BLaER1 (cell line): ENCODE results near the gene HTR3B.
"Not testable (repeated sequence)": the region's sequence is repeated elsewhere in the genome, so short reads cannot be mapped to it uniquely, and the experiment has no call there.

ENCODE experiments used
- H3K27ac ChIP-seq: shearing (Covaris generic); formaldehyde crosslinking; 2 replicates; pipeline ENCODE4 v1.8.1; 2022
- H3K27me3 ChIP-seq: shearing (Covaris generic); formaldehyde crosslinking; 2 replicates; pipeline ENCODE4 v1.8.1; 2022
- H3K36me3 ChIP-seq: shearing (Covaris generic); formaldehyde crosslinking; 2 replicates; pipeline ENCODE4 v1.8.1; 2022
- H3K4me1 ChIP-seq: shearing (Covaris generic); formaldehyde crosslinking; 2 replicates; pipeline ENCODE4 v1.8.1; 2022
- H3K4me2 ChIP-seq: shearing (Covaris generic); formaldehyde crosslinking; 2 replicates; pipeline ENCODE4 v1.8.1; 2022
- H3K4me3 ChIP-seq: shearing (Covaris generic); formaldehyde crosslinking; 2 replicates; pipeline ENCODE4 v1.8.1; 2022
- H3K9ac ChIP-seq: shearing (Covaris generic); formaldehyde crosslinking; 2 replicates; pipeline ENCODE4 v1.8.1; 2022
- H3K9me3 ChIP-seq: shearing (Covaris generic); formaldehyde crosslinking; 2 replicates; pipeline ENCODE4 v1.8.1; 2022
- H4K20me1 ChIP-seq: shearing (Covaris generic); formaldehyde crosslinking; 2 replicates; pipeline ENCODE4 v1.8.1; 2022
- Cebpa-rat ChIP-seq: shearing (Covaris generic); IDR thresholded peaks from 2 replicates; pipeline ENCODE4 v1.8.1; 2022

The HTR3B gene

GRCh38 chr11:113873236-113873626 lies 31.4 kb upstream of the HTR3B start:
- Histone ChIP-seq H3K27me3 (no peaks in the 10 kb centered on the region), H3K36me3 (peaks cover 21% of the 10 kb centered on the region; the same call in 1 of the 2 replicates), H3K4me3 (no peak overlapping the region), H4K20me1 (peaks cover 41% of the 10 kb centered on the region; the same call in 1 of the 2 replicates), H3K9me3 (0 out of 2 replicates have a peak, but pooled peaks cover 4% of the 10 kb centered on the region), H3K4me2 (peak overlapping the region; percentile 81), H3K9ac (0 out of 2 replicates have a peak overlapping the region, but pooled peaks have one; percentile 23), H3K27ac (no peak overlapping the region), H3K4me1 (peaks cover 52% of the 10 kb centered on the region)
- TF ChIP-seq Cebpa-rat = no peak

DNA sequence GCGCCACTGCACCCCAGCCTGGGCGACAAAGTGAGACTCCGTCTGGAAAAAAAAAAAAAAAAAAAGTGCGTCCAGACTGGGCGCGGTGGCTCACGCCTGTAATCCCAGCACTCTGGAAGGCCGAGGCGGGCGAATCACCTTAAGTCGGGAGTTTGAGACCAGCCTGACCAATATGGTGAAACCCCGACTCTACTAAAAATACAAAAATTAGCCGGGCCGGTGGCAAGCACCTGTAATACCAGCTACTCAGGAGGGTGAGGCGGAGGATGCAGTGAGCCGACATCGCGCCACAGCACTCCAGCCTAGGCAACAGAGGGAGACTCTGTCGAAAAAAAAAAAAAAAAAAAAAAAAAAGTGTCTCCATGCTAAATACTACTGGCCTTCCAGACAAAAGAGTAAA lies 30.5 kb upstream of the HTR3B start:
- H3K27ac ChIP-seq = no peak overlapping the region
- H3K4me3 ChIP-seq = peak overlapping the region; percentile 92
- peak overlapping the region; percentile 79 for H3K9ac ChIP-seq
- no peaks in the 10 kb centered on the region for H3K27me3 ChIP-seq
- H3K4me1 ChIP-seq = peaks cover 57% of the 10 kb centered on the region
- peaks cover 15% of the 10 kb centered on the region; the same call in 1 of the 2 replicates for H3K36me3 ChIP-seq
- H4K20me1 ChIP-seq = peaks cover 41% of the 10 kb centered on the region; the same call in 1 of the 2 replicates
- H3K4me2 ChIP-seq = peak overlapping the region; percentile 81
- TF ChIP-seq Cebpa-rat = no peak
- H3K9me3 ChIP-seq = peaks cover 9% of the 10 kb centered on the region

- TF ChIP-seq Cebpa-rat = no peak
- Histone ChIP-seq H3K36me3 (peaks cover 10% of the 10 kb centered on the region; the same call in 1 of the 2 replicates), H3K4me3 (peak overlapping the region; percentile 92), H3K4me1 (peaks cover 57% of the 10 kb centered on the region), H3K9me3 (peaks cover 15% of the 10 kb centered on the region), H3K27me3 (no peaks in the 10 kb centered on the region), H3K4me2 (peak overlapping the region; percentile 81), H4K20me1 (peaks cover 41% of the 10 kb centered on the region; the same call in 1 of the 2 replicates), H3K27ac (peak overlapping the region; percentile 67), H3K9ac (peak overlapping the region; percentile 79)
Observed at GRCh38 chr11:113874581-113875233, 29.9 kb upstream of the HTR3B start.

GRCh38 chr11:113875234-113876073 lies 29.1 kb upstream of the HTR3B start, which contains the start of gene USP28:
Gene USP28, minus strand, starts transcription at chr11:113875572. Its CDS starts 71 bp downstream, at chr11:113875501.
- H3K4me3 ChIP-seq = peak within 1 kb of the TSS; percentile 92
- peaks cover 57% of the 10 kb centered on the region for H3K4me1 ChIP-seq
- H3K4me2 ChIP-seq = peak within 1 kb of the TSS; percentile 86
- peak within 1 kb of the TSS; percentile 83 for H3K9ac ChIP-seq
- peak within 1 kb of the TSS; percentile 78 for H3K27ac ChIP-seq
- peaks cover 37% of the 10 kb centered on the region; the same call in 1 of the 2 replicates for H4K20me1 ChIP-seq
- no peak for TF ChIP-seq Cebpa-rat
- peaks cover 20% of the 10 kb centered on the region for H3K9me3 ChIP-seq
- 0 out of 2 replicates have a peak, but pooled peaks cover 9% of the 10 kb centered on the region for H3K36me3 ChIP-seq
- no peaks in the 10 kb centered on the region for H3K27me3 ChIP-seq

DNA sequence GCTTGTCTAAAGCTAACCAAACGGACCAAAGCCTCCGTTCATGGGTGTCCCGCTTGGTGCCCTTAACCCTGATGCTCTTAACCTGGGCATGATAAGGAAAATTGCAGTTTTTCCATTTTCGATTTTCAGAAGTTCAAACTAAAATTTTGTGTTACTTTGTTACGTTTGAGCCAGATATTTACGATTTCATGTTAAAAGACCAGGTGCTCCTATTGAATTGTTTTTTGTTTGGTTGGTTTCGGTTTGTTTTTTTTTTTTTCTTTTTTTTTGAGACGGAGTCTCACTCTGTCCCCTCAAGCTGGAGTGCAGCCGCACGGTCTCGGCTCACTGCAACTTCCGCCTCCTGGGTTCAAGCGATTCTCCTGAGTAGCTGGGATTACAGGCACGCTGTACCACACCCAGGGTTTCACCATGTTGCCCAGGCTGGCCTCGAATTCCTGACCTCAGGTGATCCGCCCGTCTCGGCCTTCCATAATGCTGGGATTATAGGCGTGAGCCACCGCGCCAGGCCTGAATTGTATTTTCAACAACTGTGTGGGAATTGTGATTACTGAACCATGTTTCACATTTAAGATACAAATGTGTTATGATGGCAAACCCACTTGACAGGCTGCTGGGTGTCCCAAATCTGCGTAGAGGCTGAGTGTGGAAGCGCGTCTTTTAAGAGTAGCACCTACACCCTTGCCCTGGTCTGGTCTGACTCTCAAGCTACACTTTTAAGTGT lies 28.4 kb upstream of the HTR3B start:
- peak overlapping the region; percentile 83 for H3K9ac ChIP-seq
- TF ChIP-seq Cebpa-rat = no peak

GRCh38 chr11:113876798-113877669 lies 27.6 kb upstream of the HTR3B start:
- H3K4me3 ChIP-seq = peak overlapping the region; percentile 92; the same call in 1 of the 2 replicates
- H3K9me3 ChIP-seq = peaks cover 20% of the 10 kb centered on the region
- peak overlapping the region; percentile 86 for H3K4me2 ChIP-seq
- H3K27me3 ChIP-seq = no peaks in the 10 kb centered on the region
- H4K20me1 ChIP-seq = peaks cover 21% of the 10 kb centered on the region; the same call in 1 of the 2 replicates
- no peak overlapping the region for H3K9ac ChIP-seq
- H3K36me3 ChIP-seq = 0 out of 2 replicates have a peak, but pooled peaks cover 4% of the 10 kb centered on the region
- peak overlapping the region; percentile 78; the same call in 1 of the 2 replicates for H3K27ac ChIP-seq
- peaks cover 56% of the 10 kb centered on the region for H3K4me1 ChIP-seq
- TF ChIP-seq Cebpa-rat = no peak

More for the DNA sequence above, 28.4 kb upstream of the HTR3B start:
- Histone ChIP-seq H3K27me3 (no peaks in the 10 kb centered on the region), H4K20me1 (peaks cover 29% of the 10 kb centered on the region; the same call in 1 of the 2 replicates), H3K36me3 (0 out of 2 replicates have a peak, but pooled peaks cover 7% of the 10 kb centered on the region), H3K4me3 (peak overlapping the region; percentile 92), H3K27ac (peak overlapping the region; percentile 78), H3K9me3 (peaks cover 20% of the 10 kb centered on the region), H3K4me2 (peak overlapping the region; percentile 86), H3K4me1 (peaks cover 57% of the 10 kb centered on the region)

DNA sequence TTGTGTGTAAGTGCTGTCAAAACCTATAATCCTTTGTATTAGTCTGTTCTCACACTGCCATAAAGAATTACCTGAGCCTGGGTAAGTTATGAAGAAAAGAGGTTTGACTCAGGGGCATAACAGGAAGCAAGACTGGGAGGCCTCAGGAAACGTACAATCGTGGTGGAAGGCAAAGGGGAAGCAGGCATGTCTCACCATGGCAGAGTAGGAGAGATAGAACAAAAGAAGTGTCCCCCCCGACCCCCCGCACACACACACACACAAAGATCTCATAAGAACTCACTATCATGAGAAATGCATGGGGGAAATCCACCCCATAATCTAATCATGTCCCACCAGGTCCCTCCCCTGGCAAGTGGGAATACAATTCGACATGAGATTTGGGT lies 26.9 kb upstream of the HTR3B start:
- H3K4me1 ChIP-seq = peaks cover 50% of the 10 kb centered on the region
- H4K20me1 ChIP-seq = peaks cover 16% of the 10 kb centered on the region; the same call in 1 of the 2 replicates
- H3K27ac ChIP-seq = no peak overlapping the region
- H3K9me3 ChIP-seq = peaks cover 20% of the 10 kb centered on the region
- H3K27me3 ChIP-seq = no peaks in the 10 kb centered on the region
- H3K4me2 ChIP-seq = peak overlapping the region; percentile 86
- no peaks in the 10 kb centered on the region for H3K36me3 ChIP-seq
- H3K9ac ChIP-seq = no peak overlapping the region
- peak overlapping the region; percentile 25; the same call in 1 of the 2 replicates for H3K4me3 ChIP-seq
- TF ChIP-seq Cebpa-rat = no peak

DNA sequence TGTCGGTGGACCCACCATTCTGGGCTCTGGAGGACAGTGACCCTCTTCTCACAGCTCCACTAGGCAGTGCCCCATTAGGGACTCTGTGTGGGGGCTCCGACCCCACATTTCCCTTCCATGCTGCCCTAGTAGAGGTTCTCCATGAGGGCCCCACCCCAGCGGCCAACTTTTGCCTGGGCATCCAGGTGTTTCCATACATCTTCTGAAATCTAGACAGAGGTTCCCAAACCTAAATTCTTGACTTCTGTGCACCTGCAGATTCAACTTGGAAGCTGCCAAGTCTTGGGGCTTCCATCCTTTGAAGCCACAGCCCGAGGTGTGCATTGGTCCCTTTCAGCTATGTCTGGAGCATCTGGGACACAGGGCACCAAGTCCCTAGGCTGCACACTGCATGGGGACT lies 25.1 kb upstream of the HTR3B start:
- peaks cover 20% of the 10 kb centered on the region for H3K9me3 ChIP-seq
- H3K4me1 ChIP-seq = peaks cover 32% of the 10 kb centered on the region
- not testable (repeated sequence) for H3K9ac ChIP-seq, H3K4me2 ChIP-seq, H4K20me1 ChIP-seq, H3K4me3 ChIP-seq, H3K27me3 ChIP-seq, H3K27ac ChIP-seq, H3K36me3 ChIP-seq
